Mesenchymal stem cell (in vitro differentiated cells and primary cell): ENCODE measurements around the gene STX18.

Experiments used
- DNase-seq: peaks from one replicate; pipeline ENCODE4 v3.0.0-alpha.2; 2013
- H2AFZ ChIP-seq: one replicate; pipeline ENCODE4 v1.6.1; 2013; ENCODE audit warnings: low read depth, mild to moderate bottlenecking, control low read depth, inconsistent platforms, low read length, moderate library complexity
- H2AK5ac ChIP-seq: 2 replicates; pipeline ENCODE4 v1.6.1; 2013; ENCODE audit warnings: low read length, moderate library complexity, mild to moderate bottlenecking, inconsistent platforms; ENCODE audit not compliant: severe bottlenecking
- H2BK120ac ChIP-seq: one replicate; pipeline ENCODE4 v1.6.1; 2013; ENCODE audit warnings: low read depth, mild to moderate bottlenecking, inconsistent platforms, low read length, moderate library complexity
- H2BK12ac ChIP-seq, 2 experiments: one replicate each; pipeline ENCODE4 v1.6.1; 2013; ENCODE audit warnings: inconsistent platforms in 2 of 2, low read length in 2 of 2, mild to moderate bottlenecking in 2 of 2, moderate library complexity in 2 of 2, control low read depth in 1 of 2
- H2BK15ac ChIP-seq: one replicate; pipeline ENCODE4 v1.6.1; 2013; ENCODE audit warnings: mild to moderate bottlenecking, low read depth, inconsistent platforms; ENCODE audit not compliant: poor library complexity, severe bottlenecking
- H2BK5ac ChIP-seq: 2 replicates; pipeline ENCODE4 v1.6.1; 2013; ENCODE audit warnings: low read depth, mild to moderate bottlenecking, low read length, control low read depth, inconsistent platforms; ENCODE audit not compliant: poor library complexity, severe bottlenecking
- H3K14ac ChIP-seq, 2 experiments: one replicate each; pipeline ENCODE4 v1.6.1; 2013; ENCODE audit warnings: inconsistent platforms in 2 of 2, low read length in 2 of 2, control low read depth in 1 of 2, mild to moderate bottlenecking in 1 of 2, moderate library complexity in 1 of 2
- H3K18ac ChIP-seq, 2 experiments: one replicate each; pipeline ENCODE4 v1.6.1; 2013; ENCODE audit warnings: inconsistent platforms in 2 of 2, low read length in 2 of 2, control low read depth in 1 of 2, low read depth in 1 of 2, mild to moderate bottlenecking in 1 of 2
- H3K23ac ChIP-seq, 2 experiments: one replicate each; pipeline ENCODE4 v1.6.1; 2013; ENCODE audit warnings: inconsistent platforms in 2 of 2, low read length in 2 of 2, mild to moderate bottlenecking in 2 of 2, moderate library complexity in 2 of 2, control low read depth in 1 of 2
- H3K27ac ChIP-seq: 2 replicates; pipeline ENCODE4 v1.5.1; 2013; ENCODE audit warnings: mild to moderate bottlenecking, moderate library complexity, low read length, control low read depth, inconsistent platforms; ENCODE audit not compliant: poor library complexity, severe bottlenecking
- H3K27me3 ChIP-seq, 2 experiments: 2 replicates each; pipeline versions ENCODE4 v1.6.1 to v1.7.0; 2013; ENCODE audit warnings: low read length in 2 of 2, mild to moderate bottlenecking in 2 of 2, moderate library complexity in 2 of 2, control low read depth in 1 of 2, inconsistent platforms in 1 of 2; ENCODE audit not compliant: control insufficient read depth in 1 of 2, insufficient read depth in 1 of 2
- H3K36me3 ChIP-seq, 2 experiments: 2 replicates each; pipeline versions ENCODE4 v1.6.1 to v1.7.0; 2013; ENCODE audit warnings: low read length in 2 of 2, control low read depth in 1 of 2, inconsistent platforms in 1 of 2, low read depth in 1 of 2, mild to moderate bottlenecking in 1 of 2; ENCODE audit not compliant: insufficient read depth in 2 of 2, control insufficient read depth in 1 of 2
- H3K4ac ChIP-seq, 2 experiments: one replicate each; pipeline ENCODE4 v1.6.1; 2013; ENCODE audit warnings: inconsistent platforms in 2 of 2, low read length in 2 of 2, mild to moderate bottlenecking in 2 of 2, moderate library complexity in 2 of 2, control low read depth in 1 of 2, low read depth in 1 of 2
- H3K4me1 ChIP-seq: 2 replicates; pipeline ENCODE4 v1.6.1; 2013; ENCODE audit warnings: low read depth, low read length, control low read depth; ENCODE audit not compliant: control insufficient read depth, insufficient read depth
- H3K4me2 ChIP-seq: 2 replicates; pipeline ENCODE4 v1.6.1; 2013; ENCODE audit warnings: low read length, mild to moderate bottlenecking, inconsistent platforms; ENCODE audit not compliant: poor library complexity, severe bottlenecking
- H3K4me3 ChIP-seq, 2 experiments: 2 replicates each; pipeline versions ENCODE4 v1.5.1 to v1.7.0; 2013; ENCODE audit warnings: low read length in 2 of 2, mild to moderate bottlenecking in 2 of 2, control low read depth in 1 of 2, low read depth in 1 of 2; ENCODE audit not compliant: insufficient read depth in 1 of 2
- H3K79me1 ChIP-seq: replicated peaks from 2 replicates; pipeline ENCODE4 v1.6.1; 2013; ENCODE audit warnings: mild to moderate bottlenecking, control low read depth, low read length, inconsistent platforms; ENCODE audit not compliant: poor library complexity, severe bottlenecking
- H3K9ac ChIP-seq: 2 replicates; pipeline ENCODE4 v1.7.0; 2013; ENCODE audit warnings: mild to moderate bottlenecking, low read length, moderate library complexity
- H3K9me3 ChIP-seq: 2 replicates; pipeline ENCODE4 v1.7.0; 2013; ENCODE audit warnings: mild to moderate bottlenecking, low read length; ENCODE audit not compliant: control insufficient read depth
- H4K8ac ChIP-seq: one replicate; pipeline ENCODE4 v1.6.1; 2013; ENCODE audit warnings: inconsistent platforms, mild to moderate bottlenecking, low read length, moderate library complexity
- H4K91ac ChIP-seq: one replicate; pipeline ENCODE4 v1.6.1; 2013; ENCODE audit warnings: mild to moderate bottlenecking, low read length, inconsistent platforms
- WGBS: methylation state at CpG from one replicate; pipeline ENCODE4 v1.1.7; 2013; ENCODE audit warnings: mixed read lengths; 5-methylcytosine and 5-hydroxymethylcytosine counted together

Gene STX18

DNA sequence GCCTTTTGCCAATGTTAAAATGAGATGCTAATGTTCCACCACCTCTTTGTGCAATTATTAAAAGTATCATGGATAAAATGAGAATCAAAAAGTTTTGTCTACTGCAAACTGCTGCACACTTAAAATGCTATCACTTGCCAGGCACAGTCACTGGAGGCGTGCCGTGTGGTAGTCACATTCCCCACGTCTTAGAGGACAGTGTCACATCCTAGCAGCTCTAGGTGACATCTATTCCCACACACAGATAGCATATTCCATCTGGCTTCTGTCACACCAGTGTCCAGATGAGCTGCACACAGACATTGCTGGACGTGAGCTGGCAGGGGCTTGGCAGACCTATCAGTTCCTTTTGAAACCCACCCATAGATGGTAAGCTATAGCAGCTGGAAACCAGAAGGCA is 107.9 kb downstream of the STX18 start:
- no peak overlapping the region for H3K9ac ChIP-seq
- no peak for DNase-seq
- no peak overlapping the region for H3K18ac ChIP-seq
- H3K4me2 ChIP-seq: no peak overlapping the region
- H3K27ac ChIP-seq: no peak overlapping the region
- no peak overlapping the region for H3K4ac ChIP-seq
- H3K36me3 ChIP-seq: peaks cover 37 to 72% of the 10 kb centered on the region in 2 experiments
- no peak overlapping the region for H2AK5ac ChIP-seq
- no peak overlapping the region for H2BK5ac ChIP-seq
- no peak overlapping the region for H2BK120ac ChIP-seq
- peaks cover 4% of the 10 kb centered on the region for H3K79me1 ChIP-seq
- no peaks in the 10 kb centered on the region for H3K4me1 ChIP-seq
- no peak overlapping the region for H3K4me3 ChIP-seq
- no peak overlapping the region for H3K23ac ChIP-seq
- H3K9me3 ChIP-seq: no peaks in the 10 kb centered on the region
- no peak overlapping the region for H3K14ac ChIP-seq
- H4K8ac ChIP-seq: no peak overlapping the region
- no peak overlapping the region for H2AFZ ChIP-seq
- H4K91ac ChIP-seq: no peak overlapping the region
- no peaks in the 10 kb centered on the region for H3K27me3 ChIP-seq
- 84% methylated on average over 4 of the region's 4 CpGs for WGBS
- H2BK12ac ChIP-seq: no peak overlapping the region
- H2BK15ac ChIP-seq: no peak overlapping the region

DNA sequence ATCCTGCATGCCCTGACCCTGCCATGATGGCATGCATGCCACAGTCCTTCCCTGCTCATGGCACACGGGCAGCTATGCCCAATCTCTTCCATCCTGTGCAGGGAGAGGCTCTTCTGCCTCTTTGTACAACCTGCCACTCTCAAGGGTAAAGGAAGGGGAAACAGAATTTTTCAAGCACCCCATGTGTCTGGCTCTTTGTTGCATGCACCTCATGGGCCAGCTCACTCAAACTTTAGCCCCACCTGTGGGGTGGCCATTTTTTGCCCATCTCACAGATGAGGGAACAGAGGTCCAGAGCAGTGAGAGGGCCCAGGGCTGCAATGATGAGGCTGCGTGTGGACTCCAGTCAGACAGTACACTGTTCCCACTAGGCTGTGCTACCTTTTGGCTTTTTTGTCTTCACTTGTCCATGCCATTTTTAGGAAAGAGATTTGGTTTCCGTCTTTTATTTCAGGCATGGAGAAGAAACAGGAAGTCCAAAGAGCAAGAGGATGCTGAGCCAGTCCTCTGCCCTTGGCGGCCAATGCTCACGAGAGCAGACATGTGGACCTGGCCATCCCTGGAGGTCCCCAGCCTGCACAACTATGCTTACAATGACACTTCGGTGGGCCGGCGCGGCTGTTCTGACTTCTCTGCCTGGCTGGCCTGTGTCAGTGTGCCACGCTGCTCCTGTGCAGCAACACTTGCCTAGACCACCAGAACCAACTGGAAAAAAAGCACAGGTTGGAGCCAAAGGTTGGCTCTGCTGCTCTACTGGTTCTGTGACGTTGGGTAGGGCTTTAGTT is 109.3 kb downstream of the STX18 start:
- Histone ChIP-seq H3K14ac (no peak overlapping the region), H3K4me3 (no peak overlapping the region), H3K4ac (no peak overlapping the region), H3K9me3 (no peaks in the 10 kb centered on the region), H2BK5ac (no peak overlapping the region), H3K18ac (no peak overlapping the region), H3K27ac (no peak overlapping the region), H2BK12ac (no peak overlapping the region), H4K91ac (no peak overlapping the region), H3K27me3 (no peaks in the 10 kb centered on the region), H3K36me3 (peaks cover 28 to 70% of the 10 kb centered on the region in 2 experiments), H3K4me2 (no peak overlapping the region), H2AFZ (no peak overlapping the region), H3K4me1 (peaks cover 7% of the 10 kb centered on the region), H3K79me1 (peaks cover 6% of the 10 kb centered on the region), H4K8ac (no peak overlapping the region), H3K9ac (no peak overlapping the region), H2BK15ac (no peak overlapping the region), H2AK5ac (no peak overlapping the region), H2BK120ac (no peak overlapping the region), H3K23ac (no peak overlapping the region)
- WGBS: 98% methylated on average over 11 of the region's 11 CpGs
- no peak for DNase-seq

DNA sequence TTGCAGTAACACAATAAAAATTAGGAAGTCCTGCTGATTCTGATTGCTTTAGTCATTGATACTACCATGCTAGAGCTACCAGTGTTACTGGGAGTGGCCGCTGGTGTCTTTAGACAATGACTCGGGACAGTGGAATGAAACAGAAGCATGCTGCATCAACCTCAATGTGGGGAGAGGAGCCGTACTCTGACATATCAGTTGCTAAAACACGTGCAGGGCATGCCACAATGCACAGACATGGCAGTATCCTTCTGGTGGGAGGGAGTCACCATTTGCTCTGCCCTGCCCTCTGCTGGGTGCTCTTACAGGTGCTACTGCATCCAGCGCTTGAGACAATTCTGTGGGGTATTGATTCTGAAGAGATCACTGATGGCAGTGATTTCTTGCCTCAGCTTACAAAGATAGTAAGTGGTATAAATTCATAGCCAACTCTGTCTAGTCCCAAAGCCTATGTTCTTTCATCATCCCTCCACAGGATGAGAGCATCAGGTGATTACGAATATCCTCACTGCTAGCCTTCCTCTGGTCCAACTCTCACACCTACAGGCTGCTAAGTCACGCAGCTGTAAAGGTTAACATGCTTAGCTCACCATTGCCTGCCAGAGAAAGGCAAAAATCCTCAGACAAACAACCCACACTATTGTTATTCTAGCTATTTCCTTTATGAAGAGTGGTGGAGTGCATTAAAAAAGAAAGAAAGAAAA is 111.2 kb downstream of the STX18 start:
- Histone ChIP-seq H3K4me2 (no peak overlapping the region), H3K4ac (no peak overlapping the region), H4K91ac (no peak overlapping the region), H4K8ac (no peak overlapping the region), H3K36me3 (peaks cover 27 to 61% of the 10 kb centered on the region in 2 experiments), H3K23ac (no peak overlapping the region), H3K18ac (no peak overlapping the region), H2AK5ac (no peak overlapping the region), H3K14ac (no peak overlapping the region), H3K4me1 (peaks cover 15% of the 10 kb centered on the region), H3K79me1 (peaks cover 5% of the 10 kb centered on the region), H2BK12ac (no peak overlapping the region), H3K9me3 (no peaks in the 10 kb centered on the region), H3K27ac (no peak overlapping the region), H2AFZ (no peak overlapping the region), H3K4me3 (no peak overlapping the region), H2BK15ac (no peak overlapping the region), H3K9ac (no peak overlapping the region), H2BK5ac (no peak overlapping the region), H3K27me3 (no peaks in the 10 kb centered on the region), H2BK120ac (no peak overlapping the region)
- WGBS: 33% methylated on average over 5 of the region's 7 CpGs
- peak; percentile 76 for DNase-seq
